ENCODE data around the gene GSAP.

GRCh38 chr7:77320137-77320536 is 96.0 kb downstream of the GSAP start:
- TF ChIP-seq CTCF (conservative IDR thresholded peaks at IDR 0.05; ENCODE audit: low read depth, low read length) (no peak), EZH2phosphoT487 (IDR thresholded peaks at IDR 0.05; ENCODE audit: borderline replicate concordance, low read length) (no peak)
